HepG2 (cell line): ENCODE data around the gene ZNF48. TPM values are rescaled to one million over a fixed set of nuclear protein-coding genes. Genes with fewer than 3 reads are reported as not detected.
A peak's percentile ranks its signal among the peaks of the same experiment; 100 is the strongest.

Experiments
- ERF ChIP-seq: IDR thresholded peaks from 2 replicates; pipeline ENCODE4 v1.6.1; 2018; ENCODE audit warnings: missing biosample characterization, missing genetic modification reagents
- FOSL1 ChIP-seq: sonication (generic); formaldehyde crosslinking; IDR thresholded peaks from 2 replicates; pipeline ENCODE4 v1.9.0; 2021; ENCODE audit warnings: missing genetic modification reagents, borderline replicate concordance
- KAT7 ChIP-seq: IDR thresholded peaks from 2 replicates; pipeline ENCODE4 v1.6.1; 2018; ENCODE audit warnings: borderline replicate concordance, missing compliant biosample characterization
- KDM4B ChIP-seq: sonication (generic); formaldehyde crosslinking; IDR thresholded peaks from 2 replicates; pipeline ENCODE4 v1.4.0; 2020; ENCODE audit warnings: missing genetic modification reagents
- KLF6 ChIP-seq: IDR thresholded peaks from 2 replicates; pipeline ENCODE4 v1.8.0; 2016; ENCODE audit warnings: missing biosample characterization, missing genetic modification reagents
- NBN ChIP-seq: fragments of 450-650 bp; conservative IDR thresholded peaks from 2 replicates; pipeline ENCODE4 v1.6.1; 2017
- NFKB2 ChIP-seq: sonication (generic); formaldehyde crosslinking; IDR thresholded peaks from 2 replicates; pipeline ENCODE4 v1.4.0; 2020; ENCODE audit warnings: missing genetic modification reagents, borderline replicate concordance
- NONO ChIP-seq, 2 experiments: fragments of 450-650 bp in 1 of 2; sonication (generic) in 1 of 2; formaldehyde crosslinking in 1 of 2; IDR thresholded peaks in 1 of 2; conservative IDR thresholded peaks in 1 of 2; 2 replicates each; pipeline versions ENCODE4 v1.6.1 to v1.8.0; 2017 to 2022; ENCODE audit warnings: mild to moderate bottlenecking in 1 of 2, missing genetic modification reagents in 1 of 2, moderate library complexity in 1 of 2
- PPARG ChIP-seq: conservative IDR thresholded peaks from 2 replicates; pipeline ENCODE4 v1.6.1; 2016; ENCODE audit warnings: missing biosample characterization, missing genetic modification reagents
- SNAPC2 ChIP-seq: sonication (generic); formaldehyde crosslinking; IDR thresholded peaks from 2 replicates; pipeline ENCODE4 v1.8.1; 2022; ENCODE audit warnings: mild to moderate bottlenecking, missing genetic modification reagents
- ZFP90 ChIP-seq: sonication (generic); formaldehyde crosslinking; IDR thresholded peaks from 2 replicates; pipeline ENCODE4 v1.8.0; 2022; ENCODE audit warnings: missing genetic modification reagents, mild to moderate bottlenecking, inconsistent platforms, borderline replicate concordance
- ZNF354B ChIP-seq: sonication (generic); formaldehyde crosslinking; IDR thresholded peaks from 2 replicates; pipeline ENCODE4 v1.8.0; 2022; ENCODE audit warnings: mild to moderate bottlenecking, missing genetic modification reagents
- ZNF558 ChIP-seq: sonication (generic); formaldehyde crosslinking; IDR thresholded peaks from 2 replicates; pipeline ENCODE4 v1.9.0; 2022; ENCODE audit warnings: mild to moderate bottlenecking, missing genetic modification reagents, borderline replicate concordance
- ZNF749 ChIP-seq: sonication (generic); formaldehyde crosslinking; IDR thresholded peaks from 2 replicates; pipeline ENCODE4 v1.8.0; 2022; ENCODE audit warnings: mild to moderate bottlenecking, missing genetic modification reagents, moderate library complexity, borderline replicate concordance
- ZSCAN29 ChIP-seq: sonication (generic); formaldehyde crosslinking; conservative IDR thresholded peaks from 2 replicates; pipeline ENCODE4 v1.4.0; 2020; ENCODE audit warnings: mild to moderate bottlenecking, missing genetic modification reagents
- ZSCAN9 ChIP-seq: IDR thresholded peaks from 2 replicates; pipeline ENCODE4 v1.6.1; 2016; ENCODE audit warnings: borderline replicate concordance
- polyA plus RNA-seq, 8 experiments: library from polyadenylated mRNA; depleted of rRNA in 3 of 8; stranded (reverse) in 7 of 8; unstranded in 1 of 8; fragments of >200 nt; fragmentation: Illumina TruSeq in 4 of 8; extraction: Trizol in 4 of 8; gene quantifications; 2 replicates each; pipeline versions ENCODE4 v1.2.1 to v1.2.3, GENCODE V29; 2011 to 2016; ENCODE audit warnings: low read depth in 4 of 8, missing spikeins in 1 of 8, mixed read lengths in 1 of 8; ENCODE audit not compliant: insufficient read depth in 1 of 8
- total RNA-seq, 5 experiments: library from RNA; depleted of rRNA; stranded (reverse); fragments of >200 nt; fragmentation: Illumina TruSeq; extraction: Trizol; gene quantifications; 2 replicates each; pipeline ENCODE4 v1.2.3, GENCODE V29; 2016; ENCODE audit warnings: low read depth in 1 of 5
- TF ChIP-seq, protein P1 (sequence below): fragments of 450-650 bp; IDR thresholded peaks from 2 replicates; pipeline ENCODE4 v1.6.1; 2016
- TF ChIP-seq, protein P2 (sequence below): sonication (generic); formaldehyde crosslinking; IDR thresholded peaks from 2 replicates; pipeline ENCODE4 v1.4.0; 2020; ENCODE audit warnings: missing genetic modification reagents, borderline replicate concordance
- TF ChIP-seq, protein P3 (sequence below): sonication (generic); formaldehyde crosslinking; IDR thresholded peaks from 2 replicates; pipeline ENCODE4 v1.4.0; 2020; ENCODE audit warnings: missing genetic modification reagents
- TF ChIP-seq, protein P4 (sequence below): IDR thresholded peaks from 2 replicates; pipeline ENCODE4 v1.6.1; 2012; ENCODE audit warnings: low read length, improper control_type of control experiment

ZNF48 gene
- total and polyA plus RNA-seq, 2 of the 13 experiments (the other 11 are each of a cell fraction or from before 2014, with no cell fraction given) = 9.9 to 12.3 TPM

DNA sequence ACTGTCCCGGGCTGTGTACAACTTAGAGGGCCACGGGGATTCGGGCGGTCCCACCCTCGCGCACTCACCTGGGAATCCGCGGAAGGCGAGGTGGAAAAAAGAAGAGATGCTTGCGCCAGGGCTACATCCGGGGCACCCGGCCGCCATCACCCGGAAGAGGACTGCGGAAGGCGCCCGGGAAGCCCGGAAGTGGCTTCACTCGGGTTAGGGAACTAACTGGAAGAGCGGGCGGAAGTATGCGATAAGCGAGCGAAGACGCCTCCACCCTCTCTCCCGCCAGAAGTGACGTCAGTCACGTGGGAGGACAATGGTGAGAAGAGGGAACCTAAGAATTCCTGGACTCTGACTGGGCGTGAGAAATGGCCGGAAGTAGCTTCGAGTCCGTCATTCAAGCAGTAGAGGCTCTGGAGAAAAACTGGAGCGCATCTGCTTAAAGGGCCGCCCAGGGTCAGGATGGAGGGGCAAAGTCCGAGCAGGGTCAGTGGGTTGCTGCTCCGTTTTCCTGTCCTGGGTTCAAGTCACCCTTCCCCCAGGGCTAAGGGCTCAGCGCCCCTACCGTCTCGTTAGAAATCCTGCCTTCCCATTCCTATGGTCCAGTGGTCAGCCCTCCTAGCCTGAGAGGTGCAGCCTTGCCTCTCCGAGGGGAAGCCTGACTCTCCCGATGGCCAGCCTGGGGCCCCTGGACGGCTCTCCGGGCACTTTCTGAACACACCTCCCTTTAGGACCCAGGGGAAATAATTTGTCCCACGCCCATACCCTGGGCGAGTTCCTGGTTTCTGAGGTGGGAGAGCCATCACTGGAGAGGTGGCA, 39.9 kb upstream of the ZNF48 start, which contains the start of gene CD2BP2 (continued):
- TF ChIP-seq, protein P1, sequence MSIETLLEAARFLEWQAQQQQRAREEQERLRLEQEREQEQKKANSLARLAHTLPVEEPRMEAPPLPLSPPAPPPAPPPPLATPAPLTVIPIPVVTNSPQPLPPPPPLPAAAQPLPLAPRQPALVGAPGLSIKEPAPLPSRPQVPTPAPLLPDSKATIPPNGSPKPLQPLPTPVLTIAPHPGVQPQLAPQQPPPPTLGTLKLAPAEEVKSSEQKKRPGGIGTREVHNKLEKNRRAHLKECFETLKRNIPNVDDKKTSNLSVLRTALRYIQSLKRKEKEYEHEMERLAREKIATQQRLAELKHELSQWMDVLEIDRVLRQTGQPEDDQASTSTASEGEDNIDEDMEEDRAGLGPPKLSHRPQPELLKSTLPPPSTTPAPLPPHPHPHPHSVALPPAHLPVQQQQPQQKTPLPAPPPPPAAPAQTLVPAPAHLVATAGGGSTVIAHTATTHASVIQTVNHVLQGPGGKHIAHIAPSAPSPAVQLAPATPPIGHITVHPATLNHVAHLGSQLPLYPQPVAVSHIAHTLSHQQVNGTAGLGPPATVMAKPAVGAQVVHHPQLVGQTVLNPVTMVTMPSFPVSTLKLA = peak; percentile 57
- no peak for TF ChIP-seq NONO (IDR thresholded peaks at IDR 0.05)
- TF ChIP-seq NONO (CRISPR knock-in tag; conservative IDR thresholded peaks at IDR 0.05) = peak; percentile 84
- no peak for TF ChIP-seq ZNF354B (CRISPR knock-in tag)
- peak; percentile 90 for TF ChIP-seq ZSCAN29 (CRISPR knock-in tag)
- 0 out of 2 replicates have a peak, but pooled peaks have one; percentile 28 for TF ChIP-seq NFKB2
- TF ChIP-seq, protein P2, sequence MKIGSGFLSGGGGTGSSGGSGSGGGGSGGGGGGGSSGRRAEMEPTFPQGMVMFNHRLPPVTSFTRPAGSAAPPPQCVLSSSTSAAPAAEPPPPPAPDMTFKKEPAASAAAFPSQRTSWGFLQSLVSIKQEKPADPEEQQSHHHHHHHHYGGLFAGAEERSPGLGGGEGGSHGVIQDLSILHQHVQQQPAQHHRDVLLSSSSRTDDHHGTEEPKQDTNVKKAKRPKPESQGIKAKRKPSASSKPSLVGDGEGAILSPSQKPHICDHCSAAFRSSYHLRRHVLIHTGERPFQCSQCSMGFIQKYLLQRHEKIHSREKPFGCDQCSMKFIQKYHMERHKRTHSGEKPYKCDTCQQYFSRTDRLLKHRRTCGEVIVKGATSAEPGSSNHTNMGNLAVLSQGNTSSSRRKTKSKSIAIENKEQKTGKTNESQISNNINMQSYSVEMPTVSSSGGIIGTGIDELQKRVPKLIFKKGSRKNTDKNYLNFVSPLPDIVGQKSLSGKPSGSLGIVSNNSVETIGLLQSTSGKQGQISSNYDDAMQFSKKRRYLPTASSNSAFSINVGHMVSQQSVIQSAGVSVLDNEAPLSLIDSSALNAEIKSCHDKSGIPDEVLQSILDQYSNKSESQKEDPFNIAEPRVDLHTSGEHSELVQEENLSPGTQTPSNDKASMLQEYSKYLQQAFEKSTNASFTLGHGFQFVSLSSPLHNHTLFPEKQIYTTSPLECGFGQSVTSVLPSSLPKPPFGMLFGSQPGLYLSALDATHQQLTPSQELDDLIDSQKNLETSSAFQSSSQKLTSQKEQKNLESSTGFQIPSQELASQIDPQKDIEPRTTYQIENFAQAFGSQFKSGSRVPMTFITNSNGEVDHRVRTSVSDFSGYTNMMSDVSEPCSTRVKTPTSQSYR (CRISPR knock-in tag) = peak; percentile 73; the same call in 1 of the 2 replicates
- peak; percentile 69 for TF ChIP-seq PPARG
- TF ChIP-seq NBN = no peak
- TF ChIP-seq FOSL1 (CRISPR knock-in tag) = no peak
- no peak; the same call in 1 of the 2 replicates for TF ChIP-seq KLF6 (CRISPR knock-in tag)
- TF ChIP-seq ZFP90 = peak; percentile 97; the same call in 1 of the 2 replicates
- peak; percentile 78 for TF ChIP-seq KAT7 (CRISPR knock-in tag)
- TF ChIP-seq, protein P3, sequence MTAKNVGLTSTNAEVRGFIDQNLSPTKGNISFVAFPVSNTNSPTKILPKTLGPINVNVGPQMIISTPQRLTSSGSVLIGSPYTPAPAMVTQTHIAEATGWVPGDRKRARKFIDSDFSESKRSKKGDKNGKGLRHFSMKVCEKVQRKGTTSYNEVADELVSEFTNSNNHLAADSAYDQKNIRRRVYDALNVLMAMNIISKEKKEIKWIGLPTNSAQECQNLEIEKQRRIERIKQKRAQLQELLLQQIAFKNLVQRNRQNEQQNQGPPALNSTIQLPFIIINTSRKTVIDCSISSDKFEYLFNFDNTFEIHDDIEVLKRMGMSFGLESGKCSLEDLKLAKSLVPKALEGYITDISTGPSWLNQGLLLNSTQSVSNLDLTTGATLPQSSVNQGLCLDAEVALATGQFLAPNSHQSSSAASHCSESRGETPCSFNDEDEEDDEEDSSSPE (CRISPR knock-in tag) = peak; percentile 98
- TF ChIP-seq ZNF558 (CRISPR knock-in tag) = peak; percentile 35; the same call in 1 of the 2 replicates
- peak; percentile 91 for TF ChIP-seq ERF (CRISPR knock-in tag)
- TF ChIP-seq SNAPC2 (CRISPR knock-in tag) = peak; percentile 56; the same call in 1 of the 2 replicates
- peak; percentile 86 for TF ChIP-seq ZSCAN9 (CRISPR knock-in tag)
- peak; percentile 64 for TF ChIP-seq ZNF749
- TF ChIP-seq, protein P4, sequence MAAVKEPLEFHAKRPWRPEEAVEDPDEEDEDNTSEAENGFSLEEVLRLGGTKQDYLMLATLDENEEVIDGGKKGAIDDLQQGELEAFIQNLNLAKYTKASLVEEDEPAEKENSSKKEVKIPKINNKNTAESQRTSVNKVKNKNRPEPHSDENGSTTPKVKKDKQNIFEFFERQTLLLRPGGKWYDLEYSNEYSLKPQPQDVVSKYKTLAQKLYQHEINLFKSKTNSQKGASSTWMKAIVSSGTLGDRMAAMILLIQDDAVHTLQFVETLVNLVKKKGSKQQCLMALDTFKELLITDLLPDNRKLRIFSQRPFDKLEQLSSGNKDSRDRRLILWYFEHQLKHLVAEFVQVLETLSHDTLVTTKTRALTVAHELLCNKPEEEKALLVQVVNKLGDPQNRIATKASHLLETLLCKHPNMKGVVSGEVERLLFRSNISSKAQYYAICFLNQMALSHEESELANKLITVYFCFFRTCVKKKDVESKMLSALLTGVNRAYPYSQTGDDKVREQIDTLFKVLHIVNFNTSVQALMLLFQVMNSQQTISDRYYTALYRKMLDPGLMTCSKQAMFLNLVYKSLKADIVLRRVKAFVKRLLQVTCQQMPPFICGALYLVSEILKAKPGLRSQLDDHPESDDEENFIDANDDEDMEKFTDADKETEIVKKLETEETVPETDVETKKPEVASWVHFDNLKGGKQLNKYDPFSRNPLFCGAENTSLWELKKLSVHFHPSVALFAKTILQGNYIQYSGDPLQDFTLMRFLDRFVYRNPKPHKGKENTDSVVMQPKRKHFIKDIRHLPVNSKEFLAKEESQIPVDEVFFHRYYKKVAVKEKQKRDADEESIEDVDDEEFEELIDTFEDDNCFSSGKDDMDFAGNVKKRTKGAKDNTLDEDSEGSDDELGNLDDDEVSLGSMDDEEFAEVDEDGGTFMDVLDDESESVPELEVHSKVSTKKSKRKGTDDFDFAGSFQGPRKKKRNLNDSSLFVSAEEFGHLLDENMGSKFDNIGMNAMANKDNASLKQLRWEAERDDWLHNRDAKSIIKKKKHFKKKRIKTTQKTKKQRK = no peak
- TF ChIP-seq KDM4B (CRISPR knock-in tag) = peak; percentile 30
